Measurements from ENCODE around the gene UBR3. TPM values are rescaled to one million over a fixed set of nuclear protein-coding genes. Genes with fewer than 3 reads are reported as not detected.

Gene UBR3
- total and polyA plus RNA-seq, 2 experiments from 2014 or later = 10.7 to 28.0 TPM

DNA sequence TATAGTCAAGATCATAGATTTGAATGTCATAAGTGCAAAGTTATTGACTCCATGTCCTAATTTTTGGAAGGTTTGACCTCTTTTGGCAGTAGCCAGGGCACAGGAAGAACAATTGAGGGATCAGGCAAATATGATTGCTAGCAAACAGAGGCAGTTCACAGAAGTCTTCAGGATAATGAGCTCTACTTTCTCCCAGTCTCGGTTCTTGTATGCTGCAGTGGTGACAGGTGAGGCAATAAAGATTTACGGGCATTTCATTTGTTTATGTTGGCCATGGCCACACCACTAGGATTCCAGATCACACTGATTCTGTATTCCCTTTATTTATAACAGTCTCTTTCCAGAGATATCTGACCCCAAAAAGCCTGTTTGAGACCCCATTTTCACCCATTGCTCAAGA, 137.5 kb downstream of the UBR3 start (continued):
- TF ChIP-seq, protein P1, sequence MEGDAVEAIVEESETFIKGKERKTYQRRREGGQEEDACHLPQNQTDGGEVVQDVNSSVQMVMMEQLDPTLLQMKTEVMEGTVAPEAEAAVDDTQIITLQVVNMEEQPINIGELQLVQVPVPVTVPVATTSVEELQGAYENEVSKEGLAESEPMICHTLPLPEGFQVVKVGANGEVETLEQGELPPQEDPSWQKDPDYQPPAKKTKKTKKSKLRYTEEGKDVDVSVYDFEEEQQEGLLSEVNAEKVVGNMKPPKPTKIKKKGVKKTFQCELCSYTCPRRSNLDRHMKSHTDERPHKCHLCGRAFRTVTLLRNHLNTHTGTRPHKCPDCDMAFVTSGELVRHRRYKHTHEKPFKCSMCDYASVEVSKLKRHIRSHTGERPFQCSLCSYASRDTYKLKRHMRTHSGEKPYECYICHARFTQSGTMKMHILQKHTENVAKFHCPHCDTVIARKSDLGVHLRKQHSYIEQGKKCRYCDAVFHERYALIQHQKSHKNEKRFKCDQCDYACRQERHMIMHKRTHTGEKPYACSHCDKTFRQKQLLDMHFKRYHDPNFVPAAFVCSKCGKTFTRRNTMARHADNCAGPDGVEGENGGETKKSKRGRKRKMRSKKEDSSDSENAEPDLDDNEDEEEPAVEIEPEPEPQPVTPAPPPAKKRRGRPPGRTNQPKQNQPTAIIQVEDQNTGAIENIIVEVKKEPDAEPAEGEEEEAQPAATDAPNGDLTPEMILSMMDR (conservative IDR thresholded peaks at IDR 0.05; ENCODE audit: low read depth in 2 of 2) = no peak
- no peak for TF ChIP-seq POLR2AphosphoS5 (IDR thresholded peaks at IDR 0.05; ENCODE audit: low read depth)

DNA sequence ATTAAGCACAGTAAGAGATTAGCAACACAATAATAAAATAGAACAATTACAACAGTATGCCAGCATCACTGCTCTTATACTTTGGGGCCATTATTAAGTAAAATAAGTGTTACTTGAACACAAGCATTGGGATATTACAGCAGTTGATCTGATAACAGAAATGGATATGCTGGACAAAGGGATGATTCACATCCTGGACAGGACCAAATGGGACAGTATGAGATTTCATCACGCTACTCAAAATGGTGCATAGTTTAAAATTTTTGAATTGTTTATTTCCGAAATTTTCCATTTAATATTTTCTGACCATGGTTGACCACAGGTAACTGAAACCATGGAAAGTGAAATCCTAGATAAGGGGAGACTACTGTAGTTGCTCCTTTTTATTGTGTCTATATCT, 138.2 kb downstream of the UBR3 start:
- peaks cover 12% of the 10 kb centered on the region; the same call in 2 of the 3 replicates for H3K36me3 Mint-ChIP-seq (ENCODE audit: low read depth)
- H3K4me1 Mint-ChIP-seq = no peaks in the 10 kb centered on the region
- Histone ChIP-seq H3K27ac (ENCODE audit: low read depth) (no peak overlapping the region), H2AFZ (no peak overlapping the region), H3K27me3 (ENCODE audit: insufficient read depth) (no peaks in the 10 kb centered on the region), H3K4me3 (no peak overlapping the region), H3K4me1 (ENCODE audit: insufficient read depth) (no peaks in the 10 kb centered on the region), H3K4me2 (no peak overlapping the region), H3K79me2 (replicated peaks; ENCODE audit: insufficient read depth) (no peaks in the 10 kb centered on the region), H3F3A (replicated peaks; ENCODE audit: low read depth) (no peaks in the 10 kb centered on the region), H4K20me1 (replicated peaks; ENCODE audit: insufficient read depth) (no peaks in the 10 kb centered on the region), H3K36me3 (ENCODE audit: insufficient read depth) (no peaks in the 10 kb centered on the region), H3K9me2 (ENCODE audit: insufficient read depth) (no peaks in the 10 kb centered on the region)
- H3K4me3 Mint-ChIP-seq = no peak overlapping the region
- H3K27ac Mint-ChIP-seq = no peak overlapping the region
- H3K9me3 Mint-ChIP-seq = peaks cover 4% of the 10 kb centered on the region; the same call in 1 of the 3 replicates
- no peaks in the 10 kb centered on the region for H3K27me3 Mint-ChIP-seq (ENCODE audit: insufficient read depth, low read depth, poor library complexity)
- DNase-seq (ENCODE audit: low spot score) = no peak
- ATAC-seq = no peak
- no peak for TF ChIP-seq CREB1 (CRISPR knock-in tag; IDR thresholded peaks at IDR 0.05; ENCODE audit: low read depth)
- TF ChIP-seq EZH2 (IDR thresholded peaks at IDR 0.05; ENCODE audit: low read depth, unreplicated experiment) = no peak
- no peak for TF ChIP-seq JUNB (IDR thresholded peaks at IDR 0.05; ENCODE audit: unreplicated experiment)
- TF ChIP-seq STAT1 (IDR thresholded peaks at IDR 0.05; ENCODE audit: unreplicated experiment) = no peak
- no peak for TF ChIP-seq EZH2phosphoT487 (IDR thresholded peaks at IDR 0.05; ENCODE audit: unreplicated experiment)
- TF ChIP-seq, protein P2, sequence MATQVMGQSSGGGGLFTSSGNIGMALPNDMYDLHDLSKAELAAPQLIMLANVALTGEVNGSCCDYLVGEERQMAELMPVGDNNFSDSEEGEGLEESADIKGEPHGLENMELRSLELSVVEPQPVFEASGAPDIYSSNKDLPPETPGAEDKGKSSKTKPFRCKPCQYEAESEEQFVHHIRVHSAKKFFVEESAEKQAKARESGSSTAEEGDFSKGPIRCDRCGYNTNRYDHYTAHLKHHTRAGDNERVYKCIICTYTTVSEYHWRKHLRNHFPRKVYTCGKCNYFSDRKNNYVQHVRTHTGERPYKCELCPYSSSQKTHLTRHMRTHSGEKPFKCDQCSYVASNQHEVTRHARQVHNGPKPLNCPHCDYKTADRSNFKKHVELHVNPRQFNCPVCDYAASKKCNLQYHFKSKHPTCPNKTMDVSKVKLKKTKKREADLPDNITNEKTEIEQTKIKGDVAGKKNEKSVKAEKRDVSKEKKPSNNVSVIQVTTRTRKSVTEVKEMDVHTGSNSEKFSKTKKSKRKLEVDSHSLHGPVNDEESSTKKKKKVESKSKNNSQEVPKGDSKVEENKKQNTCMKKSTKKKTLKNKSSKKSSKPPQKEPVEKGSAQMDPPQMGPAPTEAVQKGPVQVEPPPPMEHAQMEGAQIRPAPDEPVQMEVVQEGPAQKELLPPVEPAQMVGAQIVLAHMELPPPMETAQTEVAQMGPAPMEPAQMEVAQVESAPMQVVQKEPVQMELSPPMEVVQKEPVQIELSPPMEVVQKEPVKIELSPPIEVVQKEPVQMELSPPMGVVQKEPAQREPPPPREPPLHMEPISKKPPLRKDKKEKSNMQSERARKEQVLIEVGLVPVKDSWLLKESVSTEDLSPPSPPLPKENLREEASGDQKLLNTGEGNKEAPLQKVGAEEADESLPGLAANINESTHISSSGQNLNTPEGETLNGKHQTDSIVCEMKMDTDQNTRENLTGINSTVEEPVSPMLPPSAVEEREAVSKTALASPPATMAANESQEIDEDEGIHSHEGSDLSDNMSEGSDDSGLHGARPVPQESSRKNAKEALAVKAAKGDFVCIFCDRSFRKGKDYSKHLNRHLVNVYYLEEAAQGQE (IDR thresholded peaks at IDR 0.05; ENCODE audit: unreplicated experiment) = no peak
- TF ChIP-seq, protein P3, sequence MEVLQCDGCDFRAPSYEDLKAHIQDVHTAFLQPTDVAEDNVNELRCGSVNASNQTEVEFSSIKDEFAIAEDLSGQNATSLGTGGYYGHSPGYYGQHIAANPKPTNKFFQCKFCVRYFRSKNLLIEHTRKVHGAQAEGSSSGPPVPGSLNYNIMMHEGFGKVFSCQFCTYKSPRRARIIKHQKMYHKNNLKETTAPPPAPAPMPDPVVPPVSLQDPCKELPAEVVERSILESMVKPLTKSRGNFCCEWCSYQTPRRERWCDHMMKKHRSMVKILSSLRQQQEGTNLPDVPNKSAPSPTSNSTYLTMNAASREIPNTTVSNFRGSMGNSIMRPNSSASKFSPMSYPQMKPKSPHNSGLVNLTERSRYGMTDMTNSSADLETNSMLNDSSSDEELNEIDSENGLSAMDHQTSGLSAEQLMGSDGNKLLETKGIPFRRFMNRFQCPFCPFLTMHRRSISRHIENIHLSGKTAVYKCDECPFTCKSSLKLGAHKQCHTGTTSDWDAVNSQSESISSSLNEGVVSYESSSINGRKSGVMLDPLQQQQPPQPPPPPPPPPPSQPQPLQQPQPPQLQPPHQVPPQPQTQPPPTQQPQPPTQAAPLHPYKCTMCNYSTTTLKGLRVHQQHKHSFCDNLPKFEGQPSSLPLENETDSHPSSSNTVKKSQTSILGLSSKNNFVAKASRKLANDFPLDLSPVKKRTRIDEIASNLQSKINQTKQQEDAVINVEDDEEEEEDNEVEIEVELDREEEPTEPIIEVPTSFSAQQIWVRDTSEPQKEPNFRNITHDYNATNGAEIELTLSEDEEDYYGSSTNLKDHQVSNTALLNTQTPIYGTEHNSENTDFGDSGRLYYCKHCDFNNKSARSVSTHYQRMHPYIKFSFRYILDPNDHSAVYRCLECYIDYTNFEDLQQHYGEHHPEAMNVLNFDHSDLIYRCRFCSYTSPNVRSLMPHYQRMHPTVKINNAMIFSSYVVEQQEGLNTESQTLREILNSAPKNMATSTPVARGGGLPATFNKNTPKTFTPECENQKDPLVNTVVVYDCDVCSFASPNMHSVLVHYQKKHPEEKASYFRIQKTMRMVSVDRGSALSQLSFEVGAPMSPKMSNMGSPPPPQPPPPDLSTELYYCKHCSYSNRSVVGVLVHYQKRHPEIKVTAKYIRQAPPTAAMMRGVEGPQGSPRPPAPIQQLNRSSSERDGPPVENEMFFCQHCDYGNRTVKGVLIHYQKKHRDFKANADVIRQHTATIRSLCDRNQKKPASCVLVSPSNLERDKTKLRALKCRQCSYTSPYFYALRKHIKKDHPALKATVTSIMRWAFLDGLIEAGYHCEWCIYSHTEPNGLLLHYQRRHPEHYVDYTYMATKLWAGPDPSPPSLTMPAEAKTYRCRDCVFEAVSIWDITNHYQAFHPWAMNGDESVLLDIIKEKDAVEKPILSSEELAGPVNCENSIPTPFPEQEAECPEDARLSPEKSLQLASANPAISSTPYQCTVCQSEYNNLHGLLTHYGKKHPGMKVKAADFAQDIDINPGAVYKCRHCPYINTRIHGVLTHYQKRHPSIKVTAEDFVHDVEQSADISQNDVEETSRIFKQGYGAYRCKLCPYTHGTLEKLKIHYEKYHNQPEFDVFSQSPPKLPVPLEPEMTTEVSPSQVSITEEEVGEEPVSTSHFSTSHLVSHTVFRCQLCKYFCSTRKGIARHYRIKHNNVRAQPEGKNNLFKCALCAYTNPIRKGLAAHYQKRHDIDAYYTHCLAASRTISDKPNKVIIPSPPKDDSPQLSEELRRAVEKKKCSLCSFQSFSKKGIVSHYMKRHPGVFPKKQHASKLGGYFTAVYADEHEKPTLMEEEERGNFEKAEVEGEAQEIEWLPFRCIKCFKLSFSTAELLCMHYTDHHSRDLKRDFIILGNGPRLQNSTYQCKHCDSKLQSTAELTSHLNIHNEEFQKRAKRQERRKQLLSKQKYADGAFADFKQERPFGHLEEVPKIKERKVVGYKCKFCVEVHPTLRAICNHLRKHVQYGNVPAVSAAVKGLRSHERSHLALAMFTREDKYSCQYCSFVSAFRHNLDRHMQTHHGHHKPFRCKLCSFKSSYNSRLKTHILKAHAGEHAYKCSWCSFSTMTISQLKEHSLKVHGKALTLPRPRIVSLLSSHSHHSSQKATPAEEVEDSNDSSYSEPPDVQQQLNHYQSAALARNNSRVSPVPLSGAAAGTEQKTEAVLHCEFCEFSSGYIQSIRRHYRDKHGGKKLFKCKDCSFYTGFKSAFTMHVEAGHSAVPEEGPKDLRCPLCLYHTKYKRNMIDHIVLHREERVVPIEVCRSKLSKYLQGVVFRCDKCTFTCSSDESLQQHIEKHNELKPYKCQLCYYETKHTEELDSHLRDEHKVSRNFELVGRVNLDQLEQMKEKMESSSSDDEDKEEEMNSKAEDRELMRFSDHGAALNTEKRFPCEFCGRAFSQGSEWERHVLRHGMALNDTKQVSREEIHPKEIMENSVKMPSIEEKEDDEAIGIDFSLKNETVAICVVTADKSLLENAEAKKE (CRISPR knock-in tag; IDR thresholded peaks at IDR 0.05) = no peak
- TF ChIP-seq, protein P4, sequence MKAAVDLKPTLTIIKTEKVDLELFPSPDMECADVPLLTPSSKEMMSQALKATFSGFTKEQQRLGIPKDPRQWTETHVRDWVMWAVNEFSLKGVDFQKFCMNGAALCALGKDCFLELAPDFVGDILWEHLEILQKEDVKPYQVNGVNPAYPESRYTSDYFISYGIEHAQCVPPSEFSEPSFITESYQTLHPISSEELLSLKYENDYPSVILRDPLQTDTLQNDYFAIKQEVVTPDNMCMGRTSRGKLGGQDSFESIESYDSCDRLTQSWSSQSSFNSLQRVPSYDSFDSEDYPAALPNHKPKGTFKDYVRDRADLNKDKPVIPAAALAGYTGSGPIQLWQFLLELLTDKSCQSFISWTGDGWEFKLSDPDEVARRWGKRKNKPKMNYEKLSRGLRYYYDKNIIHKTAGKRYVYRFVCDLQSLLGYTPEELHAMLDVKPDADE (IDR thresholded peaks at IDR 0.05) = no peak
- no peak for TF ChIP-seq NANOG (IDR thresholded peaks at IDR 0.05; ENCODE audit: borderline replicate concordance)

Measured in GM23338 (cell line).